GM19240 (cell line): ENCODE data around the gene GALNT13.

Source experiments
- DNase-seq: peaks from one replicate; pipeline ENCODE4 v3.0.0; 2011; ENCODE audit warnings: low spot score; ENCODE audit not compliant: insufficient read length

GALNT13 gene

GRCh38 chr2:154125891-154126290 lies 254.2 kb downstream of the GALNT13 start:
- DNase-seq, result no peak

DNA sequence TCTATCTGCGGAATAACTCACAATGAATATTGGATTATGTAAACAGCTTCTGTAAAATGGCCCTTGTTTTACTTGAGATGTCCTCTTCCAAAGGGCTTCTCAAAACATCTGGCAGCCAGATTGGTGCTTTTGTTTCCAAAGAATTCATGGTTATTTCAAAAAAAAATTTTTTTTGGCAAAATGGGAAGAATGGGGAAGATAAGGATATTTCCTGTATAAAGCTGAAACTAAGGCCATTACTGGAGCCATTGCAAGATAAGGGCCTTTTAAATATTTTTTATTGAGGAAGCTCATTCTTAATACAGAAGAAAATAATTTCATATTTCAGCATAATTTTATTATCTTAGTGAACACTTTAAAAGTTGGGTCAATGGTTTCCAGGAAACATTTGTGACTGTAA lies 259.1 kb downstream of the GALNT13 start:
- no peak for DNase-seq

DNA sequence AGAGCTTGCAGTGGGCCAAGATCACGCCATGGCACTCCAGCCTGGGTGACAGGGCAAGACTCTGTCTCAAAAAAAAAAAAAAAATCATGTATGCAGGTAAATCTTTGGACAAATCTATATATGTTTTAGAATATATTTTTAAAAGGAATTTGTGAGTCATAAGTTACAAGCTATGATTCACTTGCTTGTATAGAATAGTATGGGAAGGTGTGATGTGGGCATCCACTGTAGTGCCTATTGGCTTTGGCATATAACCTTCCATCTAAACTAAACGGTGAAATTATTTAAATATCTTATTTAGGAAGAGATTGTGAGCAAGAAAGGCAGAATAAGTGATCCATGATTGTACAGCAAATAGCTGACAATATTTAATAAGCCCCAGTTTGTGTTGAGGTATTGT lies 261.1 kb downstream of the GALNT13 start:
- DNase-seq, result no peak

DNA sequence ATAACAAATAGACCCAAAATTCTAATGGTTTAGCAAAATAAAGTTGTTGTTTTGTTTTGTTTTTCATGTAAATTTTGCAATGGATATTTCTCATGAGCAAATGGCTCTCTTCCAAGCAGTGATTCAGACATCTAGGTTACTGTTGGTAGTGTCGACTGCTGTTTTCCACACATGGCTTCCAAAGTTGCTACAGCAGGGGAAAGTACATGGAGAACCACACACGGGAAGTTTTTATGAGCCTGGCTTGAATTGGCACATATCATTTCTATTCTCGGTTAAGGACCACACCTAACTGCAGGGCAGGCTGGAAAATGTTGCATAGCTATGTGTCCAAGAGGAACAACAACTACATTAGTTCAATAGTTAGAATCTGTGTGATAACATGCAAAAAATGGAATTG lies 262.1 kb downstream of the GALNT13 start:
- DNase-seq, result no peak

- no peak for DNase-seq
Observed at GRCh38 chr2:154140249-154141025, 268.7 kb downstream of the GALNT13 start.

- DNase-seq, result no peak
Observed at GRCh38 chr2:154142480-154142879, 270.8 kb downstream of the GALNT13 start.

DNA sequence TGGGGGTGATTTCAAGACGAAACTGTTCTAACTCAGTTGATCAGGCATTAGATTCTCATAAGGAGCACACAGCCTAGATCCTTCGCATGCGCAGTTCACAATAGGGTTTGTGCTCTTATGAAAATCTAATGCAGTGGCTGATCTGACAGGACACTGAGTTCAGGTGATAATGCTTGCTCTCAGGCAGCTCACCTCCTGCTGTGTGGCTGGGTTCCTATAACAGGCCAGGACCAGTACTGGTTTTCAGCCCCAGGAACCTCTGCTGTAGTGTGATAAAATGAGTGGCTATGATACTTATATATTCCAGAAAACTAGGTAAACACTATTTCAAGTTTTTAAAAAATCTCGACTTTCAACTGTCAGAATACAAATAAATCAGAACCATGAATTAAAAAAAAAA lies 271.4 kb downstream of the GALNT13 start:
- DNase-seq, result no peak

GRCh38 chr2:154158101-154158500 lies 286.4 kb downstream of the GALNT13 start:
- DNase-seq, result no peak

DNA sequence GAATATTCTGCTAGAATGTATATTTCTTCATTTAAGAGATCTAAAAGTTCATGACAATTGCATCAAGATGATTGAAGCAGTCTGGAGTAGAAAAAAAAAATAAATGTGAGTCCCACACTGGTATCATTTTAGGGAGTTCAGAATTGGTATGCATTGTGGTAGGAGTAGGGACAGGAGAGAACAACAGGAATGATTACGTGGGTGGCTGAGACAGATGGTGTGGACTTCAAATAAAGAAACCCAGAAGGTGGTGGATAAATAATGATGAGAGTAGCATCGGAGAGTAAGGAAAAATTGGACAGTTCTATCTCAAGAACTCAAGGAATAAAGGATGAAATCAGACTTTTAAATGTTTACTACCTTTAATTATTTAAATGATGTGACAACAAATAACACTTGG lies 289.6 kb downstream of the GALNT13 start:
- no peak for DNase-seq

- DNase-seq, result no peak
Observed at GRCh38 chr2:154170400-154170799, 298.7 kb downstream of the GALNT13 start.

DNA sequence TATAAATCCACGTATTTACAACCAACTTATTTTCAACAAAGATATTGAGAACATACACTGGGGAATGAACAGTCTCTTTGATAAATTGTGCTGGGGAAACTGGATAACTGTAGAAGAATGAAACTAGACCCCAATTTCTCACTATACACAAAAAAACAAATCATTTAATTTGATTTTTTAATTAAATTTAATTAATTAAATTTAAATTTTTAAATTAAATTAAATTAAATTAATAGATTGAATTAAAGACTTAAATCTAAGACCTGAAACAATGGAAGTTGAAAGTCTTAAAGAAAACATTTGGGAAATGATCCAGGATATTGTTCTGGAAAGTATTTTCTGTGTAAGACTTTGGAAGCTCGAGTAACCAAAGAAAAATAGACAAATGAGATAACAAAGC lies 301.4 kb downstream of the GALNT13 start:
- DNase-seq, result no peak

- DNase-seq, result no peak
Observed at GRCh38 chr2:154173919-154174318, 302.2 kb downstream of the GALNT13 start.

GRCh38 chr2:154182008-154182407 lies 310.3 kb downstream of the GALNT13 start:
- DNase-seq, result no peak

DNA sequence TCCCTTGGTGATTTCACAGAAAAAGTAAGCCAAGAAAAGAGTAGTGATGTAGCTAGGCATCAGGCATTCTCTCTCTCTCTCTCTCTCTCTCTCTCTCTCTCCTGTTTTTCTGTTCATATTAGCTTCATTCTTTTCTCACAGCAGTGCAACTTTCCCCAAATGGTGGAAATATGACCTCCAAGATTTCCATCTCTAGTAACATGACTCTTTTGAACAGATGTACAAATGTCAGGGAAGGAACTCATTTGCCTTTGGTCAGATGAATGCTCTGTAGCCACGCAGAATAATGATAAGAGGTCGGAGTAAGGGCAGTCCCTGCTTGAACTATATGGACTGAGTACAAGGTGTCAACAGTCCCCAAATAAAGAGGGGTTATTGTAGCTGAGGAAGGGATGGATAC lies 316.2 kb downstream of the GALNT13 start:
- DNase-seq, result no peak

- DNase-seq, result no peak
Observed at GRCh38 chr2:154189953-154190352, 318.2 kb downstream of the GALNT13 start.

DNA sequence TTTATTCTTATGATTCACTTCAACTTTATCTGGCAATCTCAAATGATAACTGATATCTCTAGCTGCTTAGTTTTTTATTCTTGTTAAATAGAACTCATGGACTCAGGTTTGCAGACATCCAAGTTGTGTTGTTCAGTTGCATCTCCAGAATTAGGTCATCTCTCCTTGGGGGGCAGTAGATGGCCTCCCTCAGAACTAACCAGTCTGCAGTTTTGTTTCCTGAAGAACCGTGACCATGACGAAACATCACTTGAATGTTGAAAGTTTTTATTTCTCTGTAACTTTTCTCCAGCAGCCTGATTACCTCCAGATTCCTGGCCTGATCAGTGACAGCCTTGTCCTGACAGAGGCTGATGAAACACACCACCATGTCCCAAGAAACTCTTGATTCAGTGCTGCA lies 321.5 kb downstream of the GALNT13 start:
- DNase-seq, result no peak

DNA sequence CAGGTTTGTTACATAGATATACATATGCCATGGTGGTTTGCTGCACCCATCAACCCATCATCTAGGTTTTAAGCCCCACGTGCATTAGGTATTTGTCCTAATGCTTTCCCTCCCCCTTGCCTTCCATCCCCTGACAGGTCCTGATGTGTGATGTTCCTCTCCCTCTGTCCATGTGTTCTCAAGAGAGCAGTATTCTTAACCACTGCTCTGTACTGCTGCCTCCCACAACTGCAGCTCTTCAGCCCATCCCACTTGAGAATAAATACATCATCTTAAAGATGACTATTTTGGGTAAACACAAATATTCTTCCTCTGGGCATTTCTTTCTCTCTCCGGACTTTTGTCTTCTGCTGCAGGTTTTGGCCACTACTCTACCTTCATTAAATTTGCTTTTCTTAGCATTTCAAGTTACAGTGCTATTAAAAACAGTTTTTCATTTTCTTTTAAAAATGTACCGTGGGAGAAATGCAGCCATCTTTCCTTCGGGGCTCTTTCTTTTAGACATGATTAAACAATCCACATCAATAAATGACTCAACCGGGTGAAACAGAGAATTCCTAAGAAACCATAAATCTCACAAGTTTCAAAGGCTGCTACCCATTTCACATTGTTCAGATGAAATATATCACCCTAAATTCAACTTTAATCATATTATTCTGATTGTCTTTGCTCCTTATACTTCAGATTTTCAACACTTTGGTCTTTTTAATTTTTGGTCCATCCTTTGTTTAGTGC lies 323.4 kb downstream of the GALNT13 start:
- DNase-seq, result no peak

DNA sequence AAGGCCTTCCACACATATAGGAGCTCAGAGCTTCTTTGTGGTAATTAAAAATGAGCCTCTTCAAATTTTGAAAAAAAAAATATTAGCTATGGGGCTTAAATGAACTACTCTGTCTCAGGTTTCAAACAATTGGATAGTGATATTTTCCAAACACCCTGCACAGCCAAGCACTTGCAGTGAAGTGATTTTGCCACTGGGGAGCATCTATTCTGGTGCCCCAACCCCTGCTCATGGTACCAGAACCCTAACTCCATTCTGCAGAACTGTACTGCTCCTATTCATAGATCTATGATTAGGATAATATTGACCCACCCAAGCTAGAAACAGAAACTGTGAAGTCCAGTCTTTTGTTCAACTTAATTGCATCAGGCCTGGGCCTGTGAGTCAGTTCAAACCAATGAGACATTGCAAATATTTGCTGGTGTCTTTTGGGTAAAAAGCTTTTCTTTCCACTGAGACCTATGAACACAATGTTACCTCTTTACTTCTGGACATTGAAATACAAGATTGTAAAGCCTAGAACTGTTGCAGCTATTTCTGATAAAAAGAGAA lies 324.0 kb downstream of the GALNT13 start:
- no peak for DNase-seq

- DNase-seq, result no peak
Observed at GRCh38 chr2:154198866-154199265, 327.1 kb downstream of the GALNT13 start.

- no peak for DNase-seq
Observed at GRCh38 chr2:154203206-154203605, 331.5 kb downstream of the GALNT13 start.

GRCh38 chr2:154203902-154204301 lies 332.2 kb downstream of the GALNT13 start:
- DNase-seq, result no peak

- DNase-seq, result no peak
Observed at GRCh38 chr2:154207288-154208047, 335.7 kb downstream of the GALNT13 start.
